Panc1 (cell line): Measurements from ENCODE around the gene NTRK3. TPM values are rescaled to one million over a fixed set of nuclear protein-coding genes. Genes with fewer than 3 reads are reported as not detected.

Experiments
- ATAC-seq: fragments of 200-7000 bp; cut with Tn5 transposase; 2 replicates; pipeline ENCODE4 v1.9.1; 2020; ENCODE audit warnings: mild to moderate bottlenecking, moderate library complexity
- BruUV-seq: library from RNA; stranded (reverse); fragments of 400-500 nt; replicated peaks from 2 replicates; lab custom pipeline; 2021; lab: Mats Ljungman, UMichigan
- CTCF ChIA-PET: fragments of 300-600 bp; sonication (Branson Sonifier 250); formaldehyde crosslinking; loops from one replicate; lab custom pipeline; 2022; ENCODE audit warnings: antibody characterized with exemption; lab: Charles Lee
- POLR2A ChIA-PET: fragments of 300-600 bp; sonication (Branson Sonifier 250); formaldehyde crosslinking; loops from one replicate; lab custom pipeline; 2022; ENCODE audit warnings: antibody characterized with exemption; lab: Charles Lee
- DNase-seq: peaks from one replicate; pipeline ENCODE4 v3.0.0-alpha.2; 2010; ENCODE audit warnings: low read depth, low spot score
- H3K27ac ChIP-seq: 2 replicates; pipeline ENCODE4 v1.5.1; 2011; ENCODE audit warnings: mild to moderate bottlenecking, low read length, inconsistent platforms
- H3K27me3 ChIP-seq: fragments of 200-500 bp; sonication (Bioruptor generic); 2 replicates; pipeline ENCODE4 v1.6.0; 2014; ENCODE audit warnings: low read length, inconsistent platforms; ENCODE audit not compliant: control insufficient read depth, insufficient read depth
- H3K36me3 ChIP-seq: fragments of 200-500 bp; sonication (Bioruptor generic); 2 replicates; pipeline ENCODE4 v1.5.1; 2014; ENCODE audit warnings: inconsistent platforms, mild to moderate bottlenecking, low read length, moderate library complexity; ENCODE audit not compliant: control insufficient read depth, insufficient read depth
- H3K4me1 ChIP-seq: 2 replicates; pipeline ENCODE4 v1.5.1; 2011; ENCODE audit warnings: inconsistent platforms, mild to moderate bottlenecking, low read length, moderate library complexity; ENCODE audit not compliant: control insufficient read depth, insufficient read depth
- H3K4me3 ChIP-seq, 2 experiments: 2 replicates each; pipeline ENCODE4 v1.5.1; 2011 to 2012; ENCODE audit warnings: low read depth in 2 of 2, low read length in 2 of 2, mild to moderate bottlenecking in 2 of 2, inconsistent platforms in 1 of 2, moderate library complexity in 1 of 2
- H3K9me3 ChIP-seq: fragments of 200-500 bp; sonication (Bioruptor generic); 2 replicates; pipeline ENCODE4 v1.5.1; 2014; ENCODE audit warnings: low read depth, mild to moderate bottlenecking, inconsistent platforms, low read length, moderate library complexity; ENCODE audit not compliant: control insufficient read depth, insufficient read depth
- CTCF ChIP-seq: fragments of 450-650 bp; IDR thresholded peaks from 2 replicates; pipeline ENCODE4 v1.5.1; 2017; ENCODE audit warnings: mild to moderate bottlenecking
- POLR2AphosphoS5 ChIP-seq: IDR thresholded peaks from 2 replicates; pipeline ENCODE4 v1.6.1; 2012; ENCODE audit warnings: mild to moderate bottlenecking, low read depth, low read length, moderate library complexity
- REST ChIP-seq, 2 experiments: IDR thresholded peaks; 2 replicates each; pipeline ENCODE4 v1.6.1; 2011 to 2012; ENCODE audit warnings: low read depth in 2 of 2, control low read depth in 1 of 2, low read length in 1 of 2, mild to moderate bottlenecking in 1 of 2, moderate library complexity in 1 of 2; ENCODE audit not compliant: insufficient read depth in 1 of 2
- SIN3A ChIP-seq: IDR thresholded peaks from 2 replicates; pipeline ENCODE4 v1.6.1; 2012; ENCODE audit warnings: low read depth, mild to moderate bottlenecking, low read length, moderate library complexity, borderline replicate concordance; ENCODE audit not compliant: insufficient read depth
- TCF7L2 ChIP-seq: IDR thresholded peaks from 2 replicates; pipeline ENCODE4 v1.6.1; 2011; ENCODE audit warnings: mild to moderate bottlenecking, low read depth, low read length, inconsistent platforms
- in situ Hi-C: cut with HindIII; loops from 2 replicates; pipeline ENCODE4 v1.10.0; 2016; ENCODE audit warnings: low sequenced_read_pairs, low pct_unique_long_range_greater_than_20kb
- intact Hi-C: fragments of 100-400 bp; cut with micrococcal nuclease; formaldehyde crosslinking; loops from one replicate; pipeline ENCODE4 v1.10.0; 2022; ENCODE audit not compliant: unreplicated experiment
- total RNA-seq: library from RNA; stranded (reverse); gene quantifications from one replicate; pipeline ENCODE4 v1.2.1, GENCODE V29; 2021; ENCODE audit not compliant: unreplicated experiment

The NTRK3 gene
- total RNA-seq, 1 experiment from 2014 or later, result not detected

- no peak overlapping the region for H3K27ac ChIP-seq
- H3K27me3 ChIP-seq, result no peaks in the 10 kb centered on the region
- no peaks in the 10 kb centered on the region for H3K4me1 ChIP-seq
- ATAC-seq (no peak), DNase-seq (no peak)
- intact Hi-C loops, result no loop called here
- no peak for TF ChIP-seq CTCF
- TF ChIP-seq REST (IDR thresholded peaks at IDR 0.05; ENCODE audit: insufficient read depth in 1 of 2, low read depth in 2 of 2, low read length in 1 of 2), result no peak
- TF ChIP-seq SIN3A, result no peak
- no peak for TF ChIP-seq POLR2AphosphoS5
- no peak for TF ChIP-seq TCF7L2
- H3K4me3 ChIP-seq, result no peak overlapping the region
- POLR2A ChIA-PET, result no interaction called here
- CTCF ChIA-PET, result no interaction called here
- in situ Hi-C loops, result no loop called here
- BruUV-seq, result no TSS peak
- H3K9me3 ChIP-seq, result no peaks in the 10 kb centered on the region
- no peaks in the 10 kb centered on the region for H3K36me3 ChIP-seq
Observed at GRCh38 chr15:88104357-88104756, 152.2 kb downstream of the NTRK3 start.

- no TSS peak for BruUV-seq
- ATAC-seq (no peak), DNase-seq (no peak)
- Histone ChIP-seq H3K4me3 (no peak overlapping the region), H3K9me3 (no peaks in the 10 kb centered on the region), H3K27ac (no peak overlapping the region), H3K4me1 (no peaks in the 10 kb centered on the region), H3K36me3 (no peaks in the 10 kb centered on the region), H3K27me3 (no peaks in the 10 kb centered on the region)
- TF ChIP-seq TCF7L2, result no peak
- TF ChIP-seq REST (IDR thresholded peaks at IDR 0.05; ENCODE audit: insufficient read depth in 1 of 2, low read depth in 2 of 2, low read length in 1 of 2), result no peak
- no peak for TF ChIP-seq CTCF
- TF ChIP-seq SIN3A, result no peak
- TF ChIP-seq POLR2AphosphoS5, result no peak
- ChIA-PET CTCF (no interaction called here), POLR2A (no interaction called here)
- in situ Hi-C loops (no loop called here), intact Hi-C loops (no loop called here)
Observed at GRCh38 chr15:88100181-88100580, 156.4 kb downstream of the NTRK3 start.
